GM21526 (cell line): ENCODE results near the gene PPP2R5A.
"Not testable (repeated sequence)": the region's sequence is repeated elsewhere in the genome, so short reads cannot be mapped to it uniquely, and the experiment has no call there.

Experiments
- ATAC-seq: cut with Tn5 transposase; IDR thresholded peaks from one replicate; pipeline ENCODE4 v1.9.1; 2021; ENCODE audit warnings: moderate library complexity; ENCODE audit not compliant: unreplicated experiment, low FRiP score

Gene PPP2R5A

DNA sequence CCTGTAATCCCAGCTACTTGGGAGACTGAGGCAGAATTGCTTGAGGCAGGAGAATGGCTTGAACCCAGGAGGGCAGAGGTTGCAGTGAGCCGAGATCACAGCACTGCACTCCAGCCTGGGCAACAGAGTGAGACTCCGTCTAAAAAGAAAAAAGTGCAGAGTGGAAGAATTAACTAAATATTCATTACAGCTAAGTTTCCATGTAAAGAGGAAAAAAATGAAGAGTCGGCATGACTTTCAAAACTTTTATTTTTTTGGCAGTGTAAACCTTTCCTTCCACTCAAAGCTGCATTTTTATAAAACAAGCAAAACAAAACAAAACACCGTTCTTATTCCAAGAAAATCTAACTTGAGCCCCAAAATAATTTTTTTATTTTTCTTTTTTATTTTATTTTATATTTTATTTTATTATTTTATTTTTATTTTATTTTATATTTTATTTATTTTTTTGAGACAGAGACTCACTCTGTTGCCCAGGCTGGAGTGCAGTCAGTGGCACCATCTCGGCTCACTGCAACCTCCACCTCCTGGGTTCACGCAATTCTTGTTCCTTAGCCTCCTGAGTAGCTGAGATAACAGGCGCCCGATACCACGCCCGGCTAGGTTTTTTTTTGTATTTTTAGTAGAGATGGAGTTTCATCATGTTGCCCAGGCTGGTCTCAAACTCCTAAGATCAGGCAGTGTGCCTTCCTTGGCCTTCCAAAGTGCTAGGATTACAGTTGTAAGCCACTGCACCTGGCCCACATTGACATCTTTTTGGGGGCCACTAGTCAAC lies 66.6 kb downstream of the PPP2R5A start:
- ATAC-seq = no peak

DNA sequence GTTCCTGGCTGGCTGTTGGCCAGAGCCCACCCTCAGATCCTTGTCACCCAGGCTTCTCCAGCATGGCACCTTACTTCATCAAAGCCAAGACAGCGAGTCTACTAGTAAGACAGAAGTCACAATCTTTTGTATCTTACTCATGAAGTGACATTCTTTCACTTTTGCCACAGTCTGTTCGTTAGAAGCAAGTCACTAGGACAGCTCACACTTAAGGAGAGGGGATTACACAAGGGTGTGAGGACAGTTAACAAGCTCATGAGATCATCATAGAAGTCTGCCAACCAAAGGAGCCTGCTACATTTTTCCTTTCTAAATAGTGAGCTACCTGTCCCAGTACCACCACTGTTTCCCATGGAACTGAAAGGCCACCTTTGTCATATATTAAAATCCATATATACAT lies 68.0 kb downstream of the PPP2R5A start:
- ATAC-seq = no peak

DNA sequence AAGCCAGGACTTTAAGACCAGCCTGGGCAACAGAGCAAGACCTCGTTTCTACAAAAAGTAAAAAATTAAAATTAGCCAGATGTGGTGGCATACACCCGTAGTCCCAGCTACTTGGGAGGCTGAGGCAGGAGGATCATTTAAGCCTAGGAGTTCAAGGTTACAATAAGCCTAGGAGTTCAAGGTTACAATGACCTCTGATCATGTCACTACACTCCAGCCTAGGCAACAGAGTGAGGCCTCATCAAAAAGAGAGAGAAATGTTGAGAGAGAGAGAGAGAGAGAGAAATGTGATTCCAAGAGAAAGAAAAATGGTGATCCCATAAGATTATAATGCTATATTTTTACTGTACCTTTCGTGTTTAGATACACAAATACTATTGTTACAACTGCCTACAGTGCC lies 69.3 kb downstream of the PPP2R5A start:
- no peak for ATAC-seq

DNA sequence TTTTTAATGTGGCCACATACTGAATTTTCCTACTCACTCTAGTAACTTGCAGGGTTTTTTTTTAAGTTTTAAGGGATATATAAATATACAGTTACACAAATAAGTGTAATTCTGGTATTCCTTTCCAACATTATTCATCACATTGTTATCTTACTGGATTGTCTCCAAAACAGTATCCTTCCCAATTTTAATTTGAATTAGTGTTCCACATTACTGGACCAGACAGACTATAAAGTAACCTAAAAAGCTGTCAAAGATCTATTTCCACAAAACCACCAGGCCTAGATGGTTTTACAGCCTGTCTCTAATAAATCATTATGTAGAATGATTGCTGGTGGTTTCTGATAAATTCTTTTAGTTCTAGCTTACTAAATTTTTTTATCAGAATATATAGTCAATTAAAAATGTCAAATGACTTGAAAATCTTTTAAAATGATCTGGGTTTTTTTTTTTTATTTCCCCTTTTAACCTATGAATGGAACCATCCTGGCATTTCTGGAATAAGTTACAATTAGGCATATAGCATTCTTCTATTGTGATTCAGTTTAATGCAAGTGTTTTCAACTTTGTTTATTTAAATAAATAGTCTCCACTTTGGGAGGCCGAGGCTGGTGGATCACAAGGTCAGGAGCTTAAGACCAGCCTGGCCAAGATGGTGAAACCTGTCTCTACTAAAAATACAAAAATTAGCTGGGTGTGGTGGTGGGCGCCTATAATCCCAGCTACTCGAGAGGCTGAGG lies 70.2 kb downstream of the PPP2R5A start:
- ATAC-seq = no peak

DNA sequence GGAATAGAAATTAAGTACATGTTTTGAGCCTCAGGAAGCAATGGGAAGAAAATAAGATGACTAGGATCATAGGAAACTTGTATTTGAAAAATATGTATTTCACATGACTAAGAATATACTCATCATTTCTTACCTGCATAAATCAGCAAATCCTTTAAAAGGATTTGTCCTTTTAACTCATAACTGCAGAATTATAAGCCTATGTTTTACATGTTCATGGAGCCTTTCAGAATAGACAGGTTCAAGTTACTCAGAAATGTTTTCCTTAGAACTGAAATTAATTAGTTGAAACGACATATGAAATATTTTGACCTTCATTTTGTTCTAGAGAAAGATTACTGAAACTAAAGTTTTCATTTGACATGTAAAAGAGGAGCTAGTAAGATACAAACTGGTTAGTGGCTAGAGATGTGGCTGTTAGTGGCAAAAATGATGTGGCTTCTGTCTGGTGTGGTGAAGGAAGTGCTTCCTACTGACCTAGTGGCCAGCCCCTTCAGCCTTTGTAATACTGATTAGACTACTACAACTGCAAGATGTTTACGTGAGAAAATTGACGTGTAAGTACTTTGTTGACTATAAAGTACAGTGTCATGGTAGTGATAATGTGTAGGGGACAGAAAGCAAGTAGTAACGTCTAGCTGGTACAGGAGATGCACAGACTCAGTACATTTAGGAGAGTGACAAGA lies 74.7 kb downstream of the PPP2R5A start:
- ATAC-seq = no peak

DNA sequence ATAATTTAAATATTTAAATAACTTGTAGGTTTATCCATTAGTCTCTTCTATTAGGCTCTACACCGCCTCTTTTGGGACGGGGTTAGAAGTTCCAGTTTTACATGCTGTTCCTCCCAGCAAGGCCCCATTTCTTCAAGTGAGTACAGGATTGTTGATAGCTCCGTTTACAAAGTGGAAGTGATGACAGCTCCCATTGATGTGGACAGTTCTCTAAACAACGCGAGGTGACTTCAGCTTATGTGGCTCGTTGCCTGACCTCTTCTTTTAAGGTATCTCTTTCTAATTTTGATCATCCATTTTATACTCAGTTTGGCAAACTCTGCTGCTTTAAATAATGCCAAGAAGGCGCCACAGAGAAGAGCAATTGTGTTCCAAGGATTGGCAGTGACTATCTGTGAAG lies 79.8 kb downstream of the PPP2R5A start:
- ATAC-seq = no peak

DNA sequence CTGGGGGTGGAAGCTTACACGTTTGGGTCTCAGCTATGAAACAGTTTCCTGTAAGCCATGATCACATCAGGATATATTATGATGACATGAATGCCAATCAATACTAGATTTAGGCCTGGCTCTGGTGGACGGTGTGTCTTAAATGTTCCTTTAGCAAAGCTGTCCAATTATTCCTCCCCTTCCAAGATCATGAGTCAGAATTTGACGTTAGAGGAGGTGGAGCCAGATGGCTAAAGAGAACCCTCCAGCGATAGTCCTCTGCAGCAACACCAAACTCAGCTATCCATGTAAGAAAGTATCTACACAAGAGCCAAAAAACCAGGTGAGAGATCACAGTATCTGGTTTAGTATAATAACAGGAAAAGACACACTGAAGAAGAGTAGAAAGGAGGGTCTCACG lies 81.7 kb downstream of the PPP2R5A start:
- no peak for ATAC-seq

DNA sequence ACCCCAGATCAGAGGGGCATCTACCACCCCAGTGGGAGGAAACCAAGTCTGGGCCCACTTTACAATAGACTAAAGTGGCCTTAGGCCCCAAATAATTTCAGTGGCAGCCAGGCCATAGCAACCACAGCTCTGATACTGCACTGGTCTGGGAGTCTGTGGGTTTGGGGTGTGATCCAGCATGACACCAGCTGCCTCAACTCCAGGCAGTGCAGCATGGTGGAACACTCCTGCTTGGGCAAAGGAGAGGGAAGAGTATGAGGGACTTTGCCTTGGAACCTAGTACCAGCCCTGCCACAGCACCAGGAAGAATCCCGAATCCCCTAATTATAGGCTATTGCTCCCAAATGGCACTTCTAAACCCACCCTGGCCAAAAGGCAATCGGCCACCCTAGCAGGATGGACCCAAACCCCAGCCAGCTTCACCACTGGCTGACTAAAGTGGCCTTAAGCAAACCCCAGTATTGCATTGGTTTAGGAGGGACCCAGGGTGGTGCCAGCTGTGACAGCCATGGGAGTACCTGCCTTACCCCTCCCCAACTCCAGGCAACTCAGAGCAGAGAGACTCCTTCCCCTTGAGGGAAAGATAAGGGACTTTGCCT lies 82.4 kb downstream of the PPP2R5A start:
- peak; percentile 19 for ATAC-seq

DNA sequence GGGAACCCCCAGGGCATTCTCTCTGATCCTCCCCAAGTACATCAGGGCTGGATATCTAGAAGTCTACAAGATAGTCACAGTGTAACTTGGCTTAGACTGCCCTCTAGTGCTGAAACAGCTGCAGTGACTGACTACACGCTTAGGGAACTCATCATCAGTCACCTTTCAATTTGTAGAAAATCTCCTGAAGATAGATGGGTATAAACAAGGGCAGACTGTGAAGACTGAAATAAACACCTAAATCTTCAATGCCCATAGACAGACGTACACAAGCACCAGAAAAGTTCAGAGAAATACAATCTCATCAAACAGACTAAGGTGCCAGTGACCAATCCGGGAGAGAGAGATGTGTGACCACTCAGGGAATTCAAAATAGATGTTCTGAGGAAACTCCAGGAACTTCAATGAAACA lies 82.9 kb downstream of the PPP2R5A start:
- peak; percentile 85 for ATAC-seq

DNA sequence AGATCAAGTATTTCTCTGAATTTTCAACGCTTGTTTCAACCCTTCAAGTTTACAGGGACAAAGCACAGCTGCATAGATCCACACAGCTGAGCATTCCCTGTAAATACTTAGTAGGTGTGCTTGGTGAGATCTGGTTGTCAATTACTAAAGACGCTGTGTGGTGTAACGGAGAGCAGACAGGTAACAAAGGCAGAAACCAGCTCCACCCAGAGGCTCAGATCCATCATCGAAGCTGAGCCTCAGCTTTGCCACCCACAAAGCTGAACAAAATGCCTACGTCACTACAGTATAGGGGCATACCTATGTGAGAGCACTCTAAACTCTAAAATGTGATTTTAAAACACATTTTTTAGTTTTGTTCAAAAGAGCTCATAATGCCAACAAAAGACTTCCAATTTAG lies 90.8 kb downstream of the PPP2R5A start:
- no peak for ATAC-seq

DNA sequence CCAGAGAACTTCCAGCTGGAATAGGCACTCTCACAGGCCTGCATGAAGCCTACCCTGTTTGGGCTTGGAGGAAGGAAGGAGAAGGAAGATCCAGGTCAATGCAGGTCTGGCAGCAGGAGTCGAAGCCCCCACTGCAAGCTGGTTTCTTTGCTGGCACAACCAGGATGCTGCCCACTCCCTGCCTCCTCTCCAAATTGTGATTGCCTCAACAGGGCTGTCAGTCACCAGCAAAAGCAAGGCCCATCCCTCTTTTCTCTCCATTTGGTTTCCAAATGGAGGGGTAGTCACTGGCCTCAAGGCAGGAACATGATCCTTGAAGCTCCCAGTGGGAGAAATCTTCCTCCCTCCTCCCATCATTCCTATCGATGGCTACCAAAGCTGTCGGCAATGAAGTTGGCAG lies 92.4 kb downstream of the PPP2R5A start:
- ATAC-seq = no peak

DNA sequence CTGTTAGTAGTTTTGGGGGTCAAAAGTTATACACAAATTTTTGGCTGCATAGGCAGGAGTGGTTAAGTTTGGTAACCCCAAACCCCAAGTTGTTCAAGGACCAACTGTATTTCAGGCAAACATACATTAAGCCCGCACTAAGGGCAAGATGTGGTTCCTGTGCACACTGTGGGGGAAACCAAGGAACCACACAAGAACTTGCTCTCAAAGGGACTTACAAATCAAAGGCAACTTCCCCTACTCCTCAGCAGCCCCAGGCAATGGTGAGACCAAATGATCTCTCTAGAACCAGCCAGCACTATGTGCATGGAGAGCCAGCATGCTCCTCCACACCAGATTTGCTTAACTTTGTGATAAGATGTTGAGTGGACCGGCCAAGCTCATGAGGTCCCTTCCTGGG lies 94.2 kb downstream of the PPP2R5A start:
- ATAC-seq = no peak

DNA sequence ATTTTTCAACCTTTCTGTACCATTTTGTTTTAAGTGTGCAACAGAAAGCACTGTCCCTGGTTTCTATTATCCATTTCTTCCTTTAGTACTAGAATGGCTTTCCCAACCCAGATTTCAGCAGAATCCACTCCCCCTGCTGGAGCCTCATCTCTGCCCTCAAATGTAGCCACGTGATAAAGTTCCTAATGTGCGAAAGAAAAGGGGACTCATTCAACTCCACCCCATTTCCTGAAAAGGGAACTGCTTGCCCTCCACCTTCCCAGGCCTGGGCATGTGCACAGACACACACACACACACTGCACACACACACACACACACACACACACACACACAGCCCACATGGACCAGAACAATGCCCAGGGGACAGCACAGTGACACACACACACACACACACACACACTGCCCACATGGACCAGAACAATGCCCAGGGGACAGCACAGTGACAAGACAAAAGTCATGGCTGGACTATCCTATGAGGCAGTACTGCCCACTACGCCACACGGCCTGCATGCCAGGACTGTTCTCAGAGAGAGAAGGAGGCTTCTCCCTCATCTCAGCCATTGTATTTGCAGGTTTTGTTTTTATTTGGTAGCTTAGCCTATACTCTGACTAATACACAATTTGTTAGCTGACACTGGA lies 96.3 kb downstream of the PPP2R5A start:
- no peak for ATAC-seq

DNA sequence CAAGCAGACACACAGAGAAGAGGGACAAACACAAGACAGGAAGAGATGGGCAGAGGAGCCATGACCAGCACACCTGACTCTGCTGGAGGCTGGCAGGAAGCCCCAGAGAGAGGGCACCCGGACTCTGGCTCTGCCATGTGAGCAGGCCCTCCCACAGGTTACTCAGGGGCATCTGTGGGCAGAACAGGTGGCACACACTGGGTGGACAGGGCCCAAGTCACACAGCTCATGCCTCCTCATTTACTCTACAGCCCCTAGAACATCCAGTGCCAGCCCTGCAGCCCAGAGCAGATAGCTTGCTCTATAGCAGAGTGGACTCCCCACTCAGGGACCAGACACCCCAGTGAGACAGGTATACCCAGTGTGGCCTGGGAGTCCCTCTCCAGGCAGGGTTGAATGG lies 100.8 kb downstream of the PPP2R5A start:
- ATAC-seq = no peak

DNA sequence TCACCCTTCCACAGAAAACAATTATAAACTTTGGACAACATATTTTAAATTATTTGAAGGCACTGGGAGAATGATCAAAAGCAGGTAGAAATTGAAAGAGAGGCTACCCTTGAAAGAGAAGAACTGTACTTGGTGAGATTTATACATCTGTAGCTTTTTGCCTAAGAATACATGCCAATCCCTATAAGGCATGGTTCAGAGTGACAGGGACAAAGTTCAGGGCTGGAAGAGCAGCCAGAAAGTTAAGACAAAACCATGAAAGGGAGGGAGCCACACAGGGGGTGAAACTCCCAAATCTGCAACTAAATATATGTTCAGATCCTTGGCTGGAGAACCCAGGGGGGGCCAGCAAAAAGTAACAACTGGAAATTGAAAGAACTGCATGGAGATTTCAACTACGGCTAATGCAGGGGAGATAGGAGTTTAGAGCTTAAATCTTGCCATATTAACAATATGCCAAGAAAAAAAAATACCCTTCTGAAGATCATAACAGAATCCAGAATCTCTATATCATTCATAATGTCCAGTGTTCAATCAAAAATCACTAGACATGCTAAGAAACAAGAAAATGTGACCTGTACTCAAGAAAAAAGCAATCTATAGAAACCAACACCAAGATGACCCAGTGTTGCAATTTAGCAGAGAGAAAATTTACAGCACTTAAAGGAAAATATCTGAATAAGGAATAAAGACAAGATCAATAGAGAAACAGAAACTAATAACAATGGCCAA lies 103.9 kb downstream of the PPP2R5A start:
- ATAC-seq = no peak

DNA sequence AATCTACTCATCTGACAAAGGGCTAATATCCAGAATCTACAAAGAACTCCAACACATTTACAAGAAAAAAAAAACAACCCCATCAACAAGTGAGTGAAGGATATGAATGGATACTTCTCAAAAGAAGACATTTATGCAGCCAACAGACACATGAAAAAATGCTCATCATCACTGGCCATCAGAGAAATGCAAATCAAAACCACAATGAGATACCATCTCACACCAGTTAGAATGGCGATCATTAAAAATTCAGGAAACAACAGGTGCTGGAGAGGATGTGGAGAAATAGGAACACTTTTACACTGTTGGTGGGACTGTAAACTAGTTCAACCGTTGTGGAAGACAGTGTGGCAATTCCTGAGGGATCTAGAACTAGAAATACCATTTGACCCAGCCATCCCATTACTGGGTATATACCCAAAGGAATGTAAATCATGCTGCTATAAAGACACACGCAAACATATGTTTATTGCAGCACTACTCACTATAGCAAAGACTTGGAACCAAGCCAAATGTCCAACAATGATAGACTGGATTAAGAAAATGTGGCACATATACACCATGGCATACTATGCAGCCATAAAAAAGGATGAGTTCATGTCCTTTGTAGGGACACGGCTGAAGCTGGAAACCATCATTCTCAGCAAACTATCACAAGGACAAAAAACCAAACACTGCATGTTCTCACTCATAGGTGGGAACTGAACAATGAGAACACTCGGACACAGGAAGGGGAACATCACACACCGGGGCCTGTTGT lies 110.6 kb downstream of the PPP2R5A start:
- ATAC-seq = not testable (repeated sequence)

DNA sequence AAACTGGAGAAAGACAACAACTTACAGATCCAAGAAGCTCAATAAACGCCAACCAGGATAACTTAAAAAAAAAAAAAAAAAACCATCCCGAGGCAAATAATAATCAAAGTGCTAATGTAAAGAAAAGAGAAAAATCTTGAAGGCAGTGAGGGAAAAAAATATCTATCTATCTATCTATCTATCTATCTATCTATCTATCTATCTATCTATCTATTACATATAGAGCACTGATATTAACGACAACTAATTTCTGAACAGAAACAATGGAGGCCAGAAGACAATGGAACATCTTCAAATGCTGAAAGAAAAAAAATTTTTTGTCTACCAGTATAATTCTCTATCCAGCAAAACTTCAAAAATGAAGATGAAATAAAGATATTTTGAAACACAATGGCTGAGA lies 111.4 kb downstream of the PPP2R5A start:
- no peak for ATAC-seq

DNA sequence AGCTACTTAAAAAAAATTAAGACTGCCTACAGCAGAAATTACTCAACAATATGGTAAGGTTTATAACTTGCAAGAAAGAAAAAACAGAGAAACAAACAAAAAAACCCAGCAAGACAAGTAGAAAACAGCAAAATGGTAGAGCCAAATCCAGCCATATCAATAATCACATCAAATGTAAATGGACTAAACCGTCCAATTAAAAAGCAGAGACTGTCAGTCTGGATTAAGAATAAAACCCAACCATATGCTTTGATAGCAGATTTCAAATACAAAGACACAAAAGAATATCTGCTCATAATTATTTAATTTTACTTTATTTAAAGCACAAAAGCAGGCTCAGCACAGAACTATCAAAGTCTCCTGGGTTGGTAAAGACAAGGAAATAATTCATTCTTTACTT lies 112.0 kb downstream of the PPP2R5A start:
- ATAC-seq = no peak

DNA sequence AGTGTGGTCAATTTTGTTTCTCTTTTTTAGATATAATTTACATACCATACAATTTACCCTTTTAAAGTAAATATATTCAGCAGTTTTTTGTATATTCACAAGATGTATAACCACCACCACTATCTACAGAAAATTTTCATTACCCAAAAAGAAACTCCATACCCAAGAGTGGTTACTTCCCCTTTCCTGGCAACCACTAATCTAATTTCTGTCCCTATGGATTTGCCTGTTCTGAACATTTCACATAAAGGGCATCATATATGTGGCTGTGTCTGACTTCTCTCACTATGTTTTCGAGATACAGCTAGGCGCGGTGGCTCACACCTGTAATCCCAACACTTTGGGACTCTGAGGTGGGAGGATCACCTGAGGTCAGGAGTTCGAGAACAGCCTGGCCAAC lies 115.8 kb downstream of the PPP2R5A start:
- no peak for ATAC-seq
